ENCODE results near the gene GMPR.

Gene GMPR

GRCh38 chr6:16228709-16229665 is 9.4 kb upstream of the GMPR start:
- H3K27me3 Mint-ChIP-seq: peaks cover 5 to 13% of the 10 kb centered on the region in 2 donors
- no peak overlapping the region for H3K27ac Mint-ChIP-seq
- DNase-seq: no peak
- no peaks in the 10 kb centered on the region for H3K4me1 Mint-ChIP-seq (ENCODE audit: low read depth in 2 of 2)
- ATAC-seq (replicated peaks): no peak
- peaks cover 0 to 2% of the 10 kb centered on the region in 2 donors for H3K9me3 Mint-ChIP-seq
- no peak overlapping the region for H3K4me3 Mint-ChIP-seq
- no peaks in the 10 kb centered on the region for H3K36me3 Mint-ChIP-seq (ENCODE audit: insufficient read depth)

GRCh38 chr6:16229700-16230099 is 8.7 kb upstream of the GMPR start:
- Mint-ChIP-seq H3K4me3 (no peak overlapping the region), H3K9me3 (peaks cover 0 to 2% of the 10 kb centered on the region in 2 donors), H3K4me1 (ENCODE audit: low read depth in 2 of 2) (no peaks in the 10 kb centered on the region), H3K27ac (no peak overlapping the region), H3K36me3 (ENCODE audit: insufficient read depth) (no peaks in the 10 kb centered on the region), H3K27me3 (peaks cover 12 to 20% of the 10 kb centered on the region in 2 donors)
- no peak for DNase-seq
- ATAC-seq (replicated peaks): no peak

GRCh38 chr6:16230953-16231352 is 7.4 kb upstream of the GMPR start:
- H3K27me3 Mint-ChIP-seq: peaks cover 20 to 25% of the 10 kb centered on the region in 2 donors
- no peaks in the 10 kb centered on the region for H3K36me3 Mint-ChIP-seq (ENCODE audit: insufficient read depth)
- ATAC-seq (replicated peaks) (no peak), DNase-seq (no peak)
- no peaks in the 10 kb centered on the region for H3K9me3 Mint-ChIP-seq
- H3K4me3 Mint-ChIP-seq: no peak overlapping the region
- no peak overlapping the region for H3K27ac Mint-ChIP-seq
- no peaks in the 10 kb centered on the region for H3K4me1 Mint-ChIP-seq (ENCODE audit: low read depth in 2 of 2)

- peaks cover 16 to 28% of the 10 kb centered on the region in 2 donors for H3K27me3 Mint-ChIP-seq
- DNase-seq (no peak), ATAC-seq (replicated peaks) (no peak)
- no peak overlapping the region for H3K4me3 Mint-ChIP-seq
- H3K27ac Mint-ChIP-seq: no peak overlapping the region
- H3K9me3 Mint-ChIP-seq: no peaks in the 10 kb centered on the region
- H3K36me3 Mint-ChIP-seq (ENCODE audit: insufficient read depth): no peaks in the 10 kb centered on the region
- H3K4me1 Mint-ChIP-seq (ENCODE audit: low read depth in 2 of 2): peaks cover 5 to 8% of the 10 kb centered on the region in 2 donors
Observed at GRCh38 chr6:16232086-16232485, 6.3 kb upstream of the GMPR start.

GRCh38 chr6:16236009-16236501 is 2.3 kb upstream of the GMPR start:
- Mint-ChIP-seq H3K4me1 (ENCODE audit: low read depth in 2 of 2) (peaks cover 17 to 19% of the 10 kb centered on the region in 2 donors), H3K27me3 (peaks cover 24 to 47% of the 10 kb centered on the region in 2 donors), H3K9me3 (no peaks in the 10 kb centered on the region), H3K27ac (no peak overlapping the region), H3K4me3 (no peak overlapping the region), H3K36me3 (ENCODE audit: insufficient read depth) (no peaks in the 10 kb centered on the region)
- ATAC-seq (replicated peaks) (no peak), DNase-seq (no peak)

- Mint-ChIP-seq H3K4me3 (peak overlapping the region; percentile 89 to 94), H3K9me3 (no peaks in the 10 kb centered on the region), H3K36me3 (ENCODE audit: insufficient read depth) (no peaks in the 10 kb centered on the region), H3K4me1 (ENCODE audit: low read depth in 2 of 2) (peaks cover 17 to 19% of the 10 kb centered on the region in 2 donors), H3K27me3 (peaks cover 24 to 49% of the 10 kb centered on the region in 2 donors), H3K27ac (no peak overlapping the region)
- DNase-seq (no peak), ATAC-seq (replicated peaks) (no peak)
Observed at GRCh38 chr6:16236631-16237199, 1.7 kb upstream of the GMPR start.

GRCh38 chr6:16237242-16237641 is 1.1 kb upstream of the GMPR start:
- Mint-ChIP-seq H3K36me3 (ENCODE audit: insufficient read depth) (no peaks in the 10 kb centered on the region), H3K27me3 (peaks cover 24 to 49% of the 10 kb centered on the region in 2 donors), H3K9me3 (no peaks in the 10 kb centered on the region), H3K4me1 (ENCODE audit: low read depth in 2 of 2) (peaks cover 17 to 19% of the 10 kb centered on the region in 2 donors), H3K4me3 (peak overlapping the region; percentile 89 to 94), H3K27ac (no peak overlapping the region)
- DNase-seq (no peak), ATAC-seq (replicated peaks) (no peak)

GRCh38 chr6:16238963-16239797 is 793 bp downstream of the GMPR start:
- H3K27ac Mint-ChIP-seq: peak overlapping the region; percentile 20 to 70

GRCh38 chr6:16239798-16240123 is 1.4 kb downstream of the GMPR start:
- DNase-seq: no peak
- Mint-ChIP-seq H3K4me3 (peak overlapping the region; percentile 89 to 94), H3K27ac (no peak overlapping the region), H3K9me3 (no peaks in the 10 kb centered on the region), H3K27me3 (peaks cover 8 to 36% of the 10 kb centered on the region in 2 donors), H3K4me1 (ENCODE audit: low read depth in 2 of 2) (peaks cover 17 to 19% of the 10 kb centered on the region in 2 donors), H3K36me3 (ENCODE audit: insufficient read depth) (no peaks in the 10 kb centered on the region)
- no peak for ATAC-seq (replicated peaks)

More at GRCh38 chr6:16238963-16239797, 793 bp downstream of the GMPR start:
- H3K9me3 Mint-ChIP-seq: no peaks in the 10 kb centered on the region
- ATAC-seq (replicated peaks): peak; percentile 4
- peak overlapping the region; percentile 89 to 94 for H3K4me3 Mint-ChIP-seq
- H3K4me1 Mint-ChIP-seq (ENCODE audit: low read depth in 2 of 2): peaks cover 17 to 19% of the 10 kb centered on the region in 2 donors
- DNase-seq: peak in 2 of 3 experiments; percentile 3 to 6
- H3K36me3 Mint-ChIP-seq (ENCODE audit: insufficient read depth): no peaks in the 10 kb centered on the region
- peaks cover 14 to 42% of the 10 kb centered on the region in 2 donors for H3K27me3 Mint-ChIP-seq

- no peak overlapping the region for H3K4me3 Mint-ChIP-seq
- no peaks in the 10 kb centered on the region for H3K9me3 Mint-ChIP-seq
- no peaks in the 10 kb centered on the region for H3K36me3 Mint-ChIP-seq (ENCODE audit: insufficient read depth)
- no peak for DNase-seq
- no peak for ATAC-seq (replicated peaks)
- H3K4me1 Mint-ChIP-seq (ENCODE audit: low read depth in 2 of 2): peaks cover 17 to 19% of the 10 kb centered on the region in 2 donors
- no peak overlapping the region for H3K27ac Mint-ChIP-seq
- H3K27me3 Mint-ChIP-seq: peaks cover 14 to 34% of the 10 kb centered on the region in 2 donors
Observed at GRCh38 chr6:16240589-16241320, 2.4 kb downstream of the GMPR start.

GRCh38 chr6:16241321-16241689 is 2.9 kb downstream of the GMPR start:
- H3K9me3 Mint-ChIP-seq: no peaks in the 10 kb centered on the region
- H3K27ac Mint-ChIP-seq: no peak overlapping the region
- H3K36me3 Mint-ChIP-seq (ENCODE audit: insufficient read depth): no peaks in the 10 kb centered on the region
- ATAC-seq (replicated peaks) (no peak), DNase-seq (no peak)
- peaks cover 15 to 19% of the 10 kb centered on the region in 2 donors for H3K4me1 Mint-ChIP-seq (ENCODE audit: low read depth in 2 of 2)
- H3K27me3 Mint-ChIP-seq: peaks cover 18 to 35% of the 10 kb centered on the region in 2 donors
- no peak overlapping the region for H3K4me3 Mint-ChIP-seq

GRCh38 chr6:16243055-16243454 is 4.7 kb downstream of the GMPR start:
- Mint-ChIP-seq H3K9me3 (no peaks in the 10 kb centered on the region), H3K4me1 (ENCODE audit: low read depth in 2 of 2) (peaks cover 9 to 10% of the 10 kb centered on the region in 2 donors), H3K36me3 (ENCODE audit: insufficient read depth) (no peaks in the 10 kb centered on the region), H3K4me3 (no peak overlapping the region), H3K27ac (no peak overlapping the region), H3K27me3 (peaks cover 20 to 43% of the 10 kb centered on the region in 2 donors)
- DNase-seq: no peak
- no peak for ATAC-seq (replicated peaks)

Measured in effector memory CD8-positive, alpha-beta T cell (primary cell).